ENCODE data around the gene GREB1L.

GREB1L gene

DNA sequence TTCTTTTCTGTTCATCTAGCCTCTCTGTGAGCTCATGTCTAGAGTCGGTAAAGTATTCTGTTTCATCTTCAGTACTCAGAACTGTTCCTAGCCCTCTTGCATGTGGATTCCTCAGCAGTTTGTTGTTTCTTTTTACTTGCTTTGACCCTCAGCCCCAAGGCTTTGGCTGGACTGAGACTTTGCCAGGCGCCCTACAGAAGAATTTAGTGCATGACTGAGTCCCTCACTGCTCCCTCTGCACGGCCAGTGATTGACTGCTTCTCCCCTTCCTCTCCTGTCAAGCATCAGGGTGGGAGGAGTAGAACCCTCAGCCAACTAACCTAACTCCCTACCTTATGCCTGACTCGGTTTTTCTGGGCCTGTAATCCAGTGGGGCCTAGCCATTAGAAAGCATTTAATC, 248.7 kb downstream of the GREB1L start:
- no peak overlapping the region for H3K4me3 Mint-ChIP-seq
- H3K27me3 Mint-ChIP-seq, result peaks cover 2% of the 10 kb centered on the region
- ATAC-seq (ENCODE audit: low read depth), result no peak
- no peak for DNase-seq (ENCODE audit: low spot score in 2 of 2)
- no peak overlapping the region for H3K27ac Mint-ChIP-seq
- no peaks in the 10 kb centered on the region for H3K9me3 Mint-ChIP-seq
- H3K36me3 Mint-ChIP-seq, result no peaks in the 10 kb centered on the region
- no peaks in the 10 kb centered on the region for H3K4me1 Mint-ChIP-seq

DNA sequence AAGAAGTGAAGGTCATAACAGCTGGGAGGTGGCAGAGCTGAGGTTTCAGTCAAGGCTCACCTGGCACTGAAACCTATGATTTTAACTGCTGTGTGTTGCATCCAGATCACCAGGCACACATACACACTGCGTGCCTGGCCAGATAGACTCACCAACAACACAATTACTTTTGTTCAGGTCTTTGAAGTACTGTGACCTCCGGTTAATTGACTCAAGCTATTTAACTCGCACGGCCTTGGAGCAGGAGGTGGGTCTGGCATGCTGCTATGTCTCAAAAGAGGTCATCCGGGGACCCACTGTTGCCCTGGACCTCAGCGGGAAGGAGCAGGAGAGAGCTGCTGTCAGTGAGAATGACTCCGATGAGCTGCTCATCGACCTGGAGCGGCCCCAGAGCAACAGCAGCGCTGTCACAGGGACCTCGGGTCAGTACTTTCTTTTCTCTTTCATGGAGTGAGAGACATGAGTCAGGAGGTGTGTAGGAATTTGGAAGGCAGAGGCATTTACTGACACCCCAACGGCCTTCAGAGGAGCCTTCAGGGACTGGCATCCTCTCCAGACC, 254.3 kb downstream of the GREB1L start:
- Mint-ChIP-seq H3K27me3 (peaks cover 4% of the 10 kb centered on the region), H3K27ac (no peak overlapping the region), H3K9me3 (no peaks in the 10 kb centered on the region), H3K4me3 (no peak overlapping the region), H3K4me1 (no peaks in the 10 kb centered on the region), H3K36me3 (no peaks in the 10 kb centered on the region)
- ATAC-seq (ENCODE audit: low read depth) (no peak), DNase-seq (ENCODE audit: low spot score in 2 of 2) (no peak)

DNA sequence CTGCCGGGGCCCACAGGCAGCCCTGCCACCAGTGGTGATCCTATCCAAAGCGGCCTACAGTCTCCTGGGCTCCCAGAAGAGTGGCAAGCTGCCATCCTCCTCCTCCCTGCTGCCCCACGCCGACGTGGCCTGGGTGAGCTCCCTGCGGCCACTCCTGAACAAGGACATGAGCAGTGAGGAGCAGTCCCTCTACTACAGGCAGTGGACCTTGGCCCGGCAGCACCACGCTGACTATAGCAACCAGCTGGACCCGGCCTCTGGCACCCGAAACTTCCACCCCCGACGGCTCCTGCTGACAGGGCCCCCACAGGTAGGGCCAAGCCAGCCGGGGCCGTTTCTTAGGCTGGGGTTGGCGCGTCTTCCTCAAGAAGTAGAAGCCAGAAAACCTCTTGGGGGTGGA, 258.0 kb downstream of the GREB1L start:
- Mint-ChIP-seq H3K4me3 (no peak overlapping the region), H3K27me3 (peaks cover 2% of the 10 kb centered on the region), H3K27ac (no peak overlapping the region), H3K4me1 (no peaks in the 10 kb centered on the region), H3K36me3 (no peaks in the 10 kb centered on the region), H3K9me3 (no peaks in the 10 kb centered on the region)
- no peak for ATAC-seq (ENCODE audit: low read depth)
- DNase-seq (ENCODE audit: low spot score in 2 of 2), result no peak

DNA sequence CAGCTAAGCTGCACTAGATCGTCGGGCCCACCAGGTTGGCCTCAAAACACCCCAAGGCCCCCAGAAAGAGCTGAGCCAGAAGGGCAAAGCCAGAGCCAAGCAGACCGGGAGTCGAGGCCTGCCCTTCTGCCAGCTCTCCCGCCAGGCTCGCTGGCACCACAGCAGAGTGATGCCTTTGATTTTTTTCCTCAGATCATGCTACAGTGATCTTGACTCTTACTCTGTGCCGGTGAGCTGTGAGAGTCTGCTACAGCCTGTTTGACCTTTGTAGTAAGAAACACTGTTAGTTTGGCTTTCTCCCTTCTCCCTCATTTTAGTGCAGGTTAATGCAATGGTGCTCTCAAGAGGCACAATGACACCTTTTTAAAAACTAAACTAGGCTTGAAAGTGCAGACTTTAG, 260.6 kb downstream of the GREB1L start:
- H3K9me3 Mint-ChIP-seq, result no peaks in the 10 kb centered on the region
- H3K4me3 Mint-ChIP-seq, result no peak overlapping the region
- ATAC-seq (ENCODE audit: low read depth) (no peak), DNase-seq (ENCODE audit: low spot score in 2 of 2) (no peak)
- peaks cover 2% of the 10 kb centered on the region for H3K27me3 Mint-ChIP-seq
- no peaks in the 10 kb centered on the region for H3K36me3 Mint-ChIP-seq
- no peaks in the 10 kb centered on the region for H3K4me1 Mint-ChIP-seq
- H3K27ac Mint-ChIP-seq, result no peak overlapping the region

DNA sequence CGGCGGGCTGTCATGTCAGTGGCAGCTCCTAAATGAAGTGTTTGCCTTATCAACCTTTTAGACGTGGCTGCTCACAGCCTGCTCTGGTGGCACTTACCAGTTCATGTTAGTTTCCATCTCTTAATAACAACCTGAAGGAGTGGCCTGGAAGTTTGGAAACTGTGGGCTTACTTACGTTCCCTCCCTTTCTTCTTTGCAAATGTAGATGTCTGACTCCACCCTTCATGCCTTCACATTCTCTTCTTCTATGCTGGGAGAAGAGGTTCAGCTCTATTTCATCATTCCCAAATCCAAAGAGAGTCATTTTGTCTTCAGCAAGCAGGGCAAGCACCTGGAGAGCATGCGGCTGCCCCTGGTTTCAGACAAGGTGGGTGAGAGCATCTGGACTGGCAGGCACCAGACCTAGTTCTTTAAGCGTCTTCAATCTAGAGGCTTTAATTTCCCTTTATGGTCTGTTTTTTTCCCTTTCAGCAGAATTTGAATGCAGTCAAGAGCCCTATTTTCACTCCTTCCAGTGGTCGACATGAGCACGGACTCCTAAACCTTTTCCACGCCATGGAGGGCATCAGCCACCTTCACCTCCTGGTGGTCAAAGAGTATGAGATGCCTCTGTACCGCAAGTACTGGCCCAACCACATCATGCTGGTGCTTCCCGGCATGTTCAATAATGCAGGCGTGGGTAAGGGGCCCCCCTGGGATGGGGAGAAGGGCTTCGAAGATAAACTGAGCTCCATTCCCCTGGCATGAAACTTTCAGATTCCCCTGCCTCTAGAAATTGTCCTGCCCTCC, 266.1 kb downstream of the GREB1L start:
- peaks cover 5% of the 10 kb centered on the region for H3K9me3 Mint-ChIP-seq
- H3K27ac Mint-ChIP-seq, result no peak overlapping the region
- no peak for DNase-seq (ENCODE audit: low spot score in 2 of 2)
- H3K4me1 Mint-ChIP-seq, result no peaks in the 10 kb centered on the region
- H3K27me3 Mint-ChIP-seq, result no peaks in the 10 kb centered on the region
- H3K36me3 Mint-ChIP-seq, result peaks cover 8% of the 10 kb centered on the region
- no peak overlapping the region for H3K4me3 Mint-ChIP-seq
- no peak for ATAC-seq (ENCODE audit: low read depth)

DNA sequence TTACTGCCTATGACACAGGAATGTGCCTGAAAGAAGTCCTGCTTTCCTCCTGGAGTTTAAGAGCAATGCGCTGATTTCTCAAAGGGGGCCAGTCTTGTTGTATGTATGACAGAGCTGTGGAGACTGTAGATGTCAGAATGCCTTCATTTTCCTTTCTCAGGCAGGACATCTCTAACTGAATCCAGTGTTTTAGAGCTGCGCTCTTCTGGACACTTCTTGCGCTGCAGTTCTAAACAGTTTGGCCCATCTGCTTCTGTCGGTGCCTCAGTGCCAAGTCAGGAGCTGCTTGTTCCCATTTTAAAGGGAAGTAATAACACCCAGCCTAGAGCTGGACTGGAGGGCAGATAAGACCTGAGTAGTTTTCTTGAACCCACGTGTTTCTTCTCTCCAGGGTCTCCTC, 267.0 kb downstream of the GREB1L start:
- H3K27ac Mint-ChIP-seq, result no peak overlapping the region

DNA sequence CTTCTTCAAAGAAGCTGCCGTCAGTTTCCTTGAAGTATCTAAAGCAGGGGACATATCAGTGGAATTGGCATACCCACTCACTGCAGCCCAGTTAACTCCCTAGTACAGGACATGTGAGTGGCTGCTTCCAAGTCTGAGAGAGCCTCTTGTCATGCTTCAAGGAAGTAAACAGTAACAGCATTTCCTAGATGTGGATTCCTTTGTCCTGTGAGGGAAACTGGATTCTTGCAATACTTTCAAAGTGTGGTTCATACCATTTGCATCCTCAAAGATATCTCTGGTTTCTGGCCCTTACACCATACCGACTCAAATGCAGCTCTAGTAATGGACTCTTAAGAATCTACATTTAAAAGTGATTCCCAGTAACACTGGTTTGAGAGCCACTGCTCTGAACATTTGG, 271.3 kb downstream of the GREB1L start:
- H3K36me3 Mint-ChIP-seq, result peaks cover 25% of the 10 kb centered on the region

More for the DNA sequence above, 267.0 kb downstream of the GREB1L start:
- Mint-ChIP-seq H3K4me3 (no peak overlapping the region), H3K27me3 (no peaks in the 10 kb centered on the region), H3K9me3 (peaks cover 5% of the 10 kb centered on the region), H3K4me1 (no peaks in the 10 kb centered on the region), H3K36me3 (peaks cover 17% of the 10 kb centered on the region)
- ATAC-seq (ENCODE audit: low read depth) (no peak), DNase-seq (ENCODE audit: low spot score in 2 of 2) (no peak)

DNA sequence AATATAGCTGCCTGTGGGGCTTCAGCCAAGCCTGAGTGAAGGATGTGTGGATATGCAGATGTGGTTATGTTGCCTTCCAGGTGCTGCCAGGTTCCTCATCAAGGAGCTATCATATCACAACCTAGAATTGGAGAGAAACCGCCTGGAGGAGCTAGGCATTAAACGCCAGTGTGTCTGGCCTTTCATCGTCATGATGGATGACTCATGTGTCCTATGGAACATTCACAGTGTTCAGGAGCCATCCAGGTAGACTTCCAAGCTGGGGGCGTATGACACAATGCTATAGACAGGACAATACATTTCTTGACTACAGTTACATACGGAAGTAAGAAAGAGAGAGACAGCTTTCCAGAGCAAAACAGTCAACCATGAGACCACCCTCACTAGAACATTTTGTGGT, 271.7 kb downstream of the GREB1L start:
- no peak overlapping the region for H3K27ac Mint-ChIP-seq
- no peaks in the 10 kb centered on the region for H3K27me3 Mint-ChIP-seq
- no peaks in the 10 kb centered on the region for H3K4me1 Mint-ChIP-seq
- ATAC-seq (ENCODE audit: low read depth) (no peak), DNase-seq (ENCODE audit: low spot score in 2 of 2) (no peak)
- H3K9me3 Mint-ChIP-seq, result peaks cover 5% of the 10 kb centered on the region
- H3K4me3 Mint-ChIP-seq, result no peak overlapping the region
- peaks cover 25% of the 10 kb centered on the region for H3K36me3 Mint-ChIP-seq

More for the DNA sequence above, 271.3 kb downstream of the GREB1L start:
- Mint-ChIP-seq H3K4me3 (no peak overlapping the region), H3K27me3 (no peaks in the 10 kb centered on the region), H3K27ac (no peak overlapping the region), H3K4me1 (no peaks in the 10 kb centered on the region), H3K9me3 (peaks cover 5% of the 10 kb centered on the region)
- no peak for DNase-seq (ENCODE audit: low spot score in 2 of 2)
- no peak for ATAC-seq (ENCODE audit: low read depth)

DNA sequence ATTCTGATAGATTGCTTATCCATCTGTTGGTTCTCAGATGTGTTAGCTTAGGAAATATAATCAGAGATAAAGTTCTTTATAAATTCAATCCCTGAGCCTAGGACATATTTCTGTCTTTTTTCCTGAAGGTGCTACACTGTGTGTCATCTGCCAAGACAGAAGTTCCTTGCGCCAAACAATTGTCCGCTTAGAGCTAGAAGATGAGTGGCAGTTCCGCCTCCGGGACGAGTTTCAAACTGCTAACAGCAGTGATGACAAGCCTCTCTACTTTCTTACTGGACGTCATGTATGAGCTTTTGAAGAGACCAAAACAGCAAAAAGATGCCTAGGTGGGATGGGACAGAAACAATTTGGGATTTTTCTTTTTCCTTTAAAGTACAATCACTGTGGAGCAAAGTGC, 280.5 kb downstream of the GREB1L start:
- Mint-ChIP-seq H3K27me3 (no peaks in the 10 kb centered on the region), H3K27ac (no peak overlapping the region), H3K36me3 (peaks cover 21% of the 10 kb centered on the region), H3K4me1 (no peaks in the 10 kb centered on the region), H3K9me3 (no peaks in the 10 kb centered on the region), H3K4me3 (no peak overlapping the region)
- DNase-seq (ENCODE audit: low spot score in 2 of 2) (no peak), ATAC-seq (ENCODE audit: low read depth) (no peak)

DNA sequence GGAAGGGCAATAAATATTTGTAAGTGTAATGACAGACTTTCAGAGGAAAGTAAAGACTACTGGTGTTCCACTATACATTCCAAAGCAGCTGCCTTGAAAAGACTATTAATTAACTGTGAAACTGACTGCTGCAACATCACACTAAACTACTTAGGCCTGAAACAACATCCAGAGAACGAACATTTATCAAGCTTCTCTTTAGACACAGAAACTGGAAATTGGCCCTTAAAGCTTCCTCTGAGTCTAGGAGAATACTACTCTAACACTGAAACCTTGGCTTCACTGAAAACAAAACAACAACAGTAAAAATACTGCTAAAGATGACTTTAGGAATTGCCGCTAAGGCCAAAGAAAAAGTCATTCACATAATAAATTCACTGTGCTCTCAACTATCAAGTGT, 283.9 kb downstream of the GREB1L start:
- DNase-seq (ENCODE audit: low spot score in 2 of 2), result no peak
- Mint-ChIP-seq H3K4me1 (no peaks in the 10 kb centered on the region), H3K27ac (no peak overlapping the region), H3K4me3 (no peak overlapping the region), H3K9me3 (no peaks in the 10 kb centered on the region), H3K27me3 (no peaks in the 10 kb centered on the region), H3K36me3 (peaks cover 18% of the 10 kb centered on the region)
- ATAC-seq (ENCODE audit: low read depth), result no peak

DNA sequence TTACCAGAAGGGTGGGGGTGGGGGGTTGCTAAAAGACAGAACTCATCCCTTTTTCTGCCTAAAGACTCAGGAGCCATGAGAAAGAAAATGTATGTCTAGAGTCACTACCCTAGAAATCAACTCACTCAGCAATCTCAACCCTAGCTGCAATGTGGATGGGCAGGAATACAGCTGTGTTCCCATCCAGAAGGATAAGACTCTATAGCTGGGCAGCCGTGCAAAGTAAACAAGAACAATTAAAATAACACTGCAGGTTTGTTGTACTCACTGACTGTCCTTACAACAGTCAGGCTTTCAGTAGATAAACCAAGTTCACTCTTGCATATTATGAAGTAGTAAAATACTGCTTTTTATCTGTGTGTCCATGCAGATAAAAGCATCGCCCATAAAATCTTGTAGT, 284.4 kb downstream of the GREB1L start:
- Mint-ChIP-seq H3K27ac (no peak overlapping the region), H3K36me3 (peaks cover 15% of the 10 kb centered on the region), H3K4me1 (no peaks in the 10 kb centered on the region), H3K4me3 (no peak overlapping the region), H3K27me3 (no peaks in the 10 kb centered on the region), H3K9me3 (no peaks in the 10 kb centered on the region)
- DNase-seq (ENCODE audit: low spot score in 2 of 2) (no peak), ATAC-seq (ENCODE audit: low read depth) (no peak)

DNA sequence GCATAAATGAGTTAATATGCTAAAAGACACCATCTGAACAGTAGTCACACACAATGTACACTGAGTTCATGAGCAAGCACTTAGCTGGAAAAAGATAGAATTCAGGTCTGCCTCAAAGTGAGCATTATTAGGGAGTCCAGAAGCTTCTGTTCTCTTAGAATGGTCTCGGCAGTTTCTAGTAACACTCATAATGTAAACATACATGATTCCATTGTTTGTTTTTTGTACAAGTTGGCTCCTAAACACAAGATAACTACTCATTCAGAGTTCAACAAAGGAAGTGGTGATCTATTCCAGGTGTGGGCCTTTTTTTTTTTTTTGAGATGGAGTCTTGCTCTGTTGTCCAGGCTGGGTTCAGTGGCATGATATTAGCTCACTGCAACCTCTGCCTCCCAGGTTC, 292.3 kb downstream of the GREB1L start:
- Mint-ChIP-seq H3K4me3 (no peak overlapping the region), H3K4me1 (no peaks in the 10 kb centered on the region), H3K27me3 (no peaks in the 10 kb centered on the region), H3K36me3 (peaks cover 15% of the 10 kb centered on the region), H3K27ac (no peak overlapping the region), H3K9me3 (no peaks in the 10 kb centered on the region)
- DNase-seq (ENCODE audit: low spot score in 2 of 2), result no peak
- no peak for ATAC-seq (ENCODE audit: low read depth)

DNA sequence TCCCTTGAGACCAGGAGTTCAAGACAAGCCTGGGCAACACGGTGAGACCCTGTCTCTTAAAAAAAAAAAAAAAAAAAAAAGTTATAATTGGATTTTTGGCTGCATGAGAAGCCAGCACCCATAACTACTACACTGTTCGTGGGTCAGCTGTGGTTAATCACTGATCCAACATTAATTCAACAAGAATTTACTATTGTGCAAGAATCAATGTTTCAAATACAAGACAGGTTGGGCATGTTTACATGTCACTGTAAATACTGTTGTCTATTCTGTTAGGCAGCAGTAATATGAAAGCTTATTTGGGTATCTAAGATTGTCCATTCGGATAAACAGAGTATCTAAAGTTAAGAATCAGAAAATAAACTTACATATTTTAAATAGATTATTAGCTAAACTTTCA, 296.2 kb downstream of the GREB1L start:
- H3K4me1 Mint-ChIP-seq, result peaks cover 3% of the 10 kb centered on the region
- H3K27me3 Mint-ChIP-seq, result no peaks in the 10 kb centered on the region
- H3K36me3 Mint-ChIP-seq, result peaks cover 13% of the 10 kb centered on the region
- no peak overlapping the region for H3K4me3 Mint-ChIP-seq
- DNase-seq (ENCODE audit: low spot score in 2 of 2) (no peak), ATAC-seq (ENCODE audit: low read depth) (no peak)
- no peak overlapping the region for H3K27ac Mint-ChIP-seq
- H3K9me3 Mint-ChIP-seq, result no peaks in the 10 kb centered on the region

DNA sequence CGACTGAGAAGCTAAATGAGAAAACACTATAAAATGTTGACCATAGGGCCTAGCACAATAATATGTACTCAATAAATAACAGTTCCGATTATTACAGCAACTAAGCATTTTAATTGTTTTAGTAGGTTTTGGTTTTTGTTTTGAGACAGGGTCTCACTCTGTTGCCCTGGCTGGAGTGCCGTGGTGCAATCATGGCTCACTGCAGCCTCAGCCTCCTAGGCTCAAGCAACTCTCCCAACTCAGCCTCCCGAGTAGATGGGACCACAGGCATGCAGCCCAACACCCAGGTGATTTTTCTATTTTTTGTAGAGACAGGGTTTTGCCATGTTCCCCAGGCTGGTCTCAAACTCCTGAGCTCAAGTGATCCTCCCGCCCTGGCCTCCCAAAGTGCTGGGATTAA, 304.4 kb downstream of the GREB1L start:
- Mint-ChIP-seq H3K9me3 (no peaks in the 10 kb centered on the region), H3K27ac (no peak overlapping the region), H3K36me3 (peaks cover 21% of the 10 kb centered on the region)

DNA sequence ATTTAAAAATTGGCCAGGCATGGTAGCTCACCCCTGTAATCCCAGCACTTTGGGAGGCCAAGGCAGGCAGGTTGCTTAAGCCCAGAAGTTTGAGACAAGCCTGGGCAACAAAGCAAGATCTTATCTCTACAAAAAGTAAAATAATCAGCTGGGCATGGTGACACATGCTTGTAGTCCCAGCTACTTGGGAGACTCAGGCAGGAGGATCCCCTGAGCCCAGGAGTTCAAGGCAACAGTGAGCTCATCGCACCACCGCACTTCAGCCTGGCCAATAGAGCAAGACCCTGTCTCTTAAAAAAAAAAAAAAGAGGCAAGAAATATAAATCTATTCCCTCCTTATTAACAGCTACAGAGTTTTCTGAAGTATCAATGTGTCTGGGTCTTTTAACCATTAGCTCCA, 306.6 kb downstream of the GREB1L start:
- no peak overlapping the region for H3K27ac Mint-ChIP-seq
- no peaks in the 10 kb centered on the region for H3K9me3 Mint-ChIP-seq
- peaks cover 2% of the 10 kb centered on the region for H3K4me1 Mint-ChIP-seq
- peaks cover 25% of the 10 kb centered on the region for H3K36me3 Mint-ChIP-seq
- DNase-seq (ENCODE audit: low spot score in 2 of 2), result no peak
- H3K27me3 Mint-ChIP-seq, result no peaks in the 10 kb centered on the region
- ATAC-seq (ENCODE audit: low read depth), result no peak
- no peak overlapping the region for H3K4me3 Mint-ChIP-seq

More for the DNA sequence above, 304.4 kb downstream of the GREB1L start:
- Mint-ChIP-seq H3K4me1 (peaks cover 3% of the 10 kb centered on the region), H3K4me3 (no peak overlapping the region), H3K27me3 (no peaks in the 10 kb centered on the region)
- DNase-seq (ENCODE audit: low spot score in 2 of 2) (no peak), ATAC-seq (ENCODE audit: low read depth) (no peak)

All from memory B cell (primary cell).